ENCODE data around the gene LSM12.
A peak's percentile ranks its signal among the peaks of the same experiment; 100 is the strongest.
"Not testable (repeated sequence)": the region's sequence is repeated elsewhere in the genome, so short reads cannot be mapped to it uniquely, and the experiment has no call there.

LSM12 gene

GRCh38 chr17:44006598-44007345 lies 59.7 kb downstream of the LSM12 start:
- peak; percentile 96 for DNase-seq

GRCh38 chr17:44006272-44006597 lies 60.2 kb downstream of the LSM12 start:
- DNase-seq = no peak

GRCh38 chr17:44005527-44006271 lies 60.8 kb downstream of the LSM12 start:
- no peak for DNase-seq

- DNase-seq = no peak
Measured at GRCh38 chr17:44004761-44005526, 61.5 kb downstream of the LSM12 start.

GRCh38 chr17:44004077-44004760 lies 62.3 kb downstream of the LSM12 start, which contains the start of gene NAGS:
Gene NAGS, plus strand, starts transcription at chr17:44004622. Its CDS starts 42 bp downstream, at chr17:44004664.
- no peak for DNase-seq

GRCh38 chr17:44002141-44002848 lies 64.2 kb downstream of the LSM12 start:
- DNase-seq = peak; percentile 82

- DNase-seq = no peak
Measured at GRCh38 chr17:44001461-44001920, 65.0 kb downstream of the LSM12 start.

- DNase-seq = no peak
Measured at GRCh38 chr17:44000871-44001460, 65.5 kb downstream of the LSM12 start.

GRCh38 chr17:44000141-44000860 lies 66.2 kb downstream of the LSM12 start:
- no peak for DNase-seq

- DNase-seq = no peak
Measured at GRCh38 chr17:43999024-43999423, 67.4 kb downstream of the LSM12 start.

- DNase-seq = peak; percentile 71
Measured at GRCh38 chr17:43998552-43998951, 67.9 kb downstream of the LSM12 start.

GRCh38 chr17:43997180-43997579 lies 69.3 kb downstream of the LSM12 start:
- DNase-seq = not testable (repeated sequence)

- no peak for DNase-seq
Measured at GRCh38 chr17:43995150-43995471, 71.4 kb downstream of the LSM12 start.

GRCh38 chr17:43994272-43995149 lies 72.0 kb downstream of the LSM12 start:
- peak; percentile 63 for DNase-seq

- no peak for DNase-seq
Measured at GRCh38 chr17:43992641-43993040, 73.8 kb downstream of the LSM12 start.

- DNase-seq = no peak
Measured at GRCh38 chr17:43988301-43988700, 78.2 kb downstream of the LSM12 start.

GRCh38 chr17:43987131-43988021 lies 79.1 kb downstream of the LSM12 start:
- no peak for DNase-seq

GRCh38 chr17:43986225-43986981 lies 80.1 kb downstream of the LSM12 start:
- no peak for DNase-seq
